AG10803 (cell line): ENCODE results near the gene EXOSC1.
"Not testable (repeated sequence)": the region's sequence is repeated elsewhere in the genome, so short reads cannot be mapped to it uniquely, and the experiment has no call there.

Source experiments
- DNase-seq: peaks from one replicate; pipeline ENCODE4 v3.0.0; 2010; ENCODE audit warnings: low read depth
- H3K4me3 ChIP-seq: 2 replicates; pipeline ENCODE4 v1.5.1; 2011; ENCODE audit warnings: mild to moderate bottlenecking, low read length, control low read depth
- CTCF ChIP-seq: conservative IDR thresholded peaks from 2 replicates; pipeline ENCODE4 v1.5.1; 2011; ENCODE audit warnings: mild to moderate bottlenecking, low read length, control low read depth, inconsistent platforms

The EXOSC1 gene

GRCh38 chr10:97427571-97428179 lies 18.1 kb downstream of the EXOSC1 start:
- peak overlapping the region; percentile 95 for H3K4me3 ChIP-seq
- DNase-seq = peak; percentile 59
- no peak for TF ChIP-seq CTCF

- no peak for DNase-seq
- TF ChIP-seq CTCF = no peak
- peak overlapping the region; percentile 95 for H3K4me3 ChIP-seq
Observed at GRCh38 chr10:97426776-97427570, 18.8 kb downstream of the EXOSC1 start.

- peak within 1 kb of the TSS; percentile 95 for H3K4me3 ChIP-seq
- peak; percentile 55 for TF ChIP-seq CTCF
- DNase-seq = peak; percentile 96
Observed at GRCh38 chr10:97425964-97426775, 19.6 kb downstream of the EXOSC1 start, which contains the start of gene PGAM1. Gene PGAM1 (plus strand): TSS chr10:97426191. CDS start chr10:97426308, 117 bp downstream.

- DNase-seq, H3K4me3 ChIP-seq: not testable (repeated sequence)
Observed at GRCh38 chr10:97423757-97424098, 22.1 kb downstream of the EXOSC1 start.

GRCh38 chr10:97416565-97416964 lies 29.2 kb downstream of the EXOSC1 start:
- DNase-seq = no peak
- no peak for TF ChIP-seq CTCF
- H3K4me3 ChIP-seq = no peak overlapping the region

- H3K4me3 ChIP-seq = no peak overlapping the region
- TF ChIP-seq CTCF = no peak
- no peak for DNase-seq
Observed at GRCh38 chr10:97412891-97413304, 32.9 kb downstream of the EXOSC1 start.

- no peak for DNase-seq
- no peak for TF ChIP-seq CTCF
- H3K4me3 ChIP-seq = no peak overlapping the region
Observed at GRCh38 chr10:97411406-97411805, 34.4 kb downstream of the EXOSC1 start.
